ENCODE measurements around the gene TRIP4. TPM values are rescaled to one million over a fixed set of nuclear protein-coding genes. Genes with fewer than 3 reads are reported as not detected.
"Not testable (repeated sequence)": the region's sequence is repeated elsewhere in the genome, so short reads cannot be mapped to it uniquely, and the experiment has no call there.

TRIP4 gene
- total and polyA plus RNA-seq, 7 donors, result 11.0 to 48.3 (median 22.6) TPM

GRCh38 chr15:64389036-64389435, 1.4 kb downstream of the TRIP4 start:
- WGBS, 2 donors, result 90 to 95% methylated on average over 5 of the region's 5 CpGs
- intact Hi-C loops (cut with DNase I), result no loop called here
- Histone ChIP-seq H3K4me3 (no peak overlapping the region), H3K4me1 (peaks cover 0 to 18% (median 12%) of the 10 kb centered on the region in 4 donors), H3K27me3 (no peaks in the 10 kb centered on the region), H3K36me3 (peaks cover 0 to 7% (median 0%) of the 10 kb centered on the region in 4 donors), H3K27ac (no peak overlapping the region), H3K9me3 (no peaks in the 10 kb centered on the region)
- TF ChIP-seq CTCF (IDR thresholded peaks at IDR 0.05), result no peak
- TF ChIP-seq EP300 (IDR thresholded peaks at IDR 0.05), result no peak
- TF ChIP-seq POLR2A (IDR thresholded peaks at IDR 0.05), result no peak
- TF ChIP-seq POLR2AphosphoS5 (IDR thresholded peaks at IDR 0.05), result no peak
- DNase-seq, result no peak

GRCh38 chr15:64392471-64392870, 4.8 kb downstream of the TRIP4 start:
- peaks cover 0 to 41% (median 14%) of the 10 kb centered on the region in 4 donors for H3K36me3 ChIP-seq
- H3K4me3 ChIP-seq; H3K27me3 ChIP-seq; DNase-seq; intact Hi-C loops (cut with DNase I); H3K27ac ChIP-seq; H3K9me3 ChIP-seq: not testable (repeated sequence)
- peaks cover 0 to 18% (median 12%) of the 10 kb centered on the region in 4 donors for H3K4me1 ChIP-seq
- 88 to 91% methylated on average over 3 of the region's 3 CpGs for WGBS, 2 donors

- Histone ChIP-seq H3K27me3 (no peaks in the 10 kb centered on the region), H3K27ac (no peak overlapping the region), H3K9me3 (no peaks in the 10 kb centered on the region), H3K4me3 (no peak overlapping the region), H3K4me1 (no peaks in the 10 kb centered on the region), H3K36me3 (peaks cover 10 to 84% (median 35%) of the 10 kb centered on the region in 4 donors)
- TF ChIP-seq POLR2A (IDR thresholded peaks at IDR 0.05) (no peak), POLR2AphosphoS5 (IDR thresholded peaks at IDR 0.05) (no peak), CTCF (IDR thresholded peaks at IDR 0.05) (no peak)
- WGBS, 2 donors, result 95 to 96% methylated on average over 5 of the region's 5 CpGs
- DNase-seq, result no peak
- intact Hi-C loops (cut with DNase I), result no loop called here
Observed at GRCh38 chr15:64396789-64397188, 9.2 kb downstream of the TRIP4 start.

- no peaks in the 10 kb centered on the region for H3K9me3 ChIP-seq
- no peaks in the 10 kb centered on the region for H3K27me3 ChIP-seq
- no peak for TF ChIP-seq EP300 (IDR thresholded peaks at IDR 0.05)
- WGBS, 2 donors, result 91 to 100% methylated on average over 2 of the region's 2 CpGs
- DNase-seq, result no peak
- intact Hi-C loops (cut with DNase I), result no loop called here
- H3K4me1 ChIP-seq, result no peaks in the 10 kb centered on the region
- H3K36me3 ChIP-seq, result peaks cover 10 to 100% (median 38%) of the 10 kb centered on the region in 4 donors
- no peak overlapping the region for H3K27ac ChIP-seq
- no peak overlapping the region for H3K4me3 ChIP-seq
Observed at GRCh38 chr15:64398575-64398974, 10.9 kb downstream of the TRIP4 start.

- Histone ChIP-seq H3K9me3 (no peaks in the 10 kb centered on the region), H3K4me3 (no peak overlapping the region), H3K4me1 (no peaks in the 10 kb centered on the region), H3K27ac (no peak overlapping the region), H3K36me3 (peaks cover 11 to 99% (median 45%) of the 10 kb centered on the region in 4 donors), H3K27me3 (no peaks in the 10 kb centered on the region)
- WGBS, 2 donors, result 78 to 85% methylated on average over 2 of the region's 2 CpGs
- intact Hi-C loops (cut with DNase I), result no loop called here
- TF ChIP-seq POLR2A (IDR thresholded peaks at IDR 0.05) (no peak), POLR2AphosphoS5 (IDR thresholded peaks at IDR 0.05) (no peak), EP300 (IDR thresholded peaks at IDR 0.05) (no peak), CTCF (IDR thresholded peaks at IDR 0.05) (no peak)
- DNase-seq, result no peak
Observed at GRCh38 chr15:64400583-64400982, 12.9 kb downstream of the TRIP4 start.

- no peak overlapping the region for H3K27ac ChIP-seq
- WGBS, 2 donors, result 92 to 94% methylated on average over 2 of the region's 2 CpGs
- TF ChIP-seq EP300 (IDR thresholded peaks at IDR 0.05) (no peak), CTCF (IDR thresholded peaks at IDR 0.05) (no peak), POLR2AphosphoS5 (IDR thresholded peaks at IDR 0.05) (no peak), POLR2A (IDR thresholded peaks at IDR 0.05) (no peak)
- H3K27me3 ChIP-seq, result no peaks in the 10 kb centered on the region
- H3K4me3 ChIP-seq, result no peak overlapping the region
- H3K36me3 ChIP-seq, result peaks cover 5 to 96% (median 28%) of the 10 kb centered on the region in 4 donors
- no peaks in the 10 kb centered on the region for H3K9me3 ChIP-seq
- DNase-seq, result no peak
- H3K4me1 ChIP-seq, result no peaks in the 10 kb centered on the region
- intact Hi-C loops (cut with DNase I), result no loop called here
Observed at GRCh38 chr15:64412216-64412615, 24.6 kb downstream of the TRIP4 start.

All from sigmoid colon (tissue), 7 donors.